Neural progenitor cell (in vitro differentiated cells): ENCODE data around the gene NEK6. TPM values are rescaled to one million over a fixed set of nuclear protein-coding genes. Genes with fewer than 3 reads are reported as not detected.

ENCODE experiments used
- DNase-seq: peaks from one replicate; pipeline ENCODE4 v3.0.0-alpha.2; 2016; ENCODE audit warnings: low spot score
- H2AFZ ChIP-seq: fragments of 200-600 bp; sonication (generic); replicated peaks from 2 replicates; pipeline ENCODE4 v1.6.1; 2016; ENCODE audit warnings: antibody characterized with exemption
- H3F3A ChIP-seq: fragments of 200-600 bp; sonication (generic); 2 replicates; pipeline ENCODE4 v1.6.1; 2016; ENCODE audit warnings: antibody characterized with exemption, low read depth
- H3K27ac ChIP-seq: fragments of 200-600 bp; sonication (generic); 2 replicates; pipeline ENCODE4 v1.5.1; 2016; ENCODE audit warnings: mild to moderate bottlenecking
- H3K27me3 ChIP-seq: fragments of 200-600 bp; sonication (generic); 2 replicates; pipeline ENCODE4 v1.6.1; 2016; ENCODE audit warnings: mild to moderate bottlenecking, moderate library complexity
- H3K36me3 ChIP-seq: fragments of 200-600 bp; sonication (generic); 2 replicates; pipeline ENCODE4 v1.5.1; 2016
- H3K4me1 ChIP-seq: fragments of 200-600 bp; sonication (generic); 2 replicates; pipeline ENCODE4 v1.6.1; 2016; ENCODE audit warnings: mixed run types
- H3K4me2 ChIP-seq: fragments of 200-600 bp; sonication (generic); 2 replicates; pipeline ENCODE4 v1.6.1; 2016
- H3K4me3 ChIP-seq: fragments of 200-600 bp; sonication (generic); 2 replicates; pipeline ENCODE4 v1.5.1; 2016
- H3K79me2 ChIP-seq: fragments of 200-600 bp; sonication (generic); 2 replicates; pipeline ENCODE4 v1.6.1; 2016; ENCODE audit warnings: low read depth
- H3K9ac ChIP-seq: fragments of 200-600 bp; sonication (generic); 2 replicates; pipeline ENCODE4 v1.6.1; 2016
- H3K9me3 ChIP-seq: fragments of 200-600 bp; sonication (generic); 2 replicates; pipeline ENCODE4 v1.5.1; 2016; ENCODE audit warnings: low read depth
- H4K20me1 ChIP-seq: fragments of 200-600 bp; sonication (generic); 2 replicates; pipeline ENCODE4 v1.6.1; 2016; ENCODE audit warnings: low read depth
- H3K27ac Mint-ChIP-seq: 3 replicates; pipeline ENCODE4 v1.8.0; 2021; ENCODE audit warnings: mixed read lengths
- H3K27me3 Mint-ChIP-seq: 2 replicates; pipeline ENCODE4 v1.8.0; 2022; ENCODE audit warnings: low read depth, mild to moderate bottlenecking, inconsistent platforms, moderate library complexity, mixed read lengths; ENCODE audit not compliant: insufficient read depth
- H3K36me3 Mint-ChIP-seq: 3 replicates; pipeline ENCODE4 v1.8.0; 2021; ENCODE audit warnings: mixed read lengths
- H3K4me1 Mint-ChIP-seq: 3 replicates; pipeline ENCODE4 v1.8.0; 2021; ENCODE audit warnings: mixed read lengths
- H3K4me3 Mint-ChIP-seq: 3 replicates; pipeline ENCODE4 v1.8.0; 2021; ENCODE audit warnings: mild to moderate bottlenecking, moderate library complexity, mixed read lengths
- H3K9me3 Mint-ChIP-seq: 3 replicates; pipeline ENCODE4 v1.8.0; 2020; ENCODE audit warnings: mixed read lengths
- EZH2 ChIP-seq: fragments of 200-600 bp; sonication (generic); IDR thresholded peaks from 2 replicates; pipeline ENCODE4 v1.6.1; 2017; ENCODE audit warnings: antibody characterized with exemption, mild to moderate bottlenecking, moderate library complexity
- EZH2phosphoT487 ChIP-seq: fragments of 200-600 bp; sonication (generic); IDR thresholded peaks from 2 replicates; pipeline ENCODE4 v1.6.1; 2017; ENCODE audit warnings: antibody characterized with exemption
- total RNA-seq: library from RNA; depleted of rRNA; stranded (reverse); fragments of >200 nt; gene quantifications from 2 replicates; pipeline ENCODE4 v1.2.3, GENCODE V29; 2015; ENCODE audit warnings: low replicate concordance
- TF ChIP-seq, protein P1 (sequence below): fragments of 200-600 bp; sonication (generic); IDR thresholded peaks from 2 replicates; pipeline ENCODE4 v1.5.1; 2017; ENCODE audit warnings: antibody characterized with exemption, mild to moderate bottlenecking

NEK6 gene
- total RNA-seq, 1 donor from 2014 or later = 18.5 TPM

DNA sequence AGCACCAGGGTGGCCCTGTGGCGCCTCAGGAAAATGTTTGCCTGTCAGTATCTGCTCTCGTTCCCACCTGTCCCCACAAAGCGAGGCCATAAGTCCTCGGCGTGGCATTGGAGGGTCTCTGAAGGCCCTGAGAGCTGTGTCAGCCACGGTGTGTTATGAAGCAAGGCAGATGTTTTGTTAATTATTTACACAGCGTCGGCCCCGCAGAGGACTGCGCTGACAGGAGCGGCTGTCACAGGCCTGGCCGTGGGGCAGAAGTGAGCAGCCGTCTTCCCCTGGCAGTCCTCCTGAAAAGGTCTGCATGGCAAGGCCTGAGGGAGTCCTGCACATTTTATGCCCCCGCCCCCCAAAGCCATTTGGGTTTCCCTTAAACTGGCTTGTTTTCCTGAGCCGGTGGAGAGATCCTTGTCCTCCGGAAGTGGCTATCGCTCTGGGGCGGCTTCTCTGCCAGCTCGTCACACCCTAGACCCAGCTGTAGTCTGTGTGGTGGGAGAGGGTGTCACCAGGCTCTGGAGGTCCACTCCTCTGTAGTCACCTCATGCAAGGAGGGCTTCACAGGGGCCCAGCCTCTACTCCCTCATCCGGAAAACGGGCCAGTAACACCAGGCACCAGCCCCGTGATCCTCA, 6.2 kb downstream of the NEK6 start:
- Histone ChIP-seq H2AFZ (no peak overlapping the region), H3K4me2 (no peak overlapping the region), H3K36me3 (no peaks in the 10 kb centered on the region), H3K9ac (peak overlapping the region; percentile 12), H3K4me1 (peaks cover 27% of the 10 kb centered on the region), H3K27ac (no peak overlapping the region), H3K79me2 (peaks cover 42% of the 10 kb centered on the region), H3K4me3 (no peak overlapping the region), H3K9me3 (no peaks in the 10 kb centered on the region), H3F3A (peaks cover 26% of the 10 kb centered on the region), H3K27me3 (no peaks in the 10 kb centered on the region), H4K20me1 (peaks cover 59% of the 10 kb centered on the region)
- peaks cover 69% of the 10 kb centered on the region for H3K4me1 Mint-ChIP-seq
- no peaks in the 10 kb centered on the region for H3K36me3 Mint-ChIP-seq
- DNase-seq = no peak
- H3K27me3 Mint-ChIP-seq = no peaks in the 10 kb centered on the region
- H3K9me3 Mint-ChIP-seq = no peaks in the 10 kb centered on the region
- TF ChIP-seq EZH2 = no peak
- no peak for TF ChIP-seq EZH2phosphoT487
- TF ChIP-seq, protein P1, sequence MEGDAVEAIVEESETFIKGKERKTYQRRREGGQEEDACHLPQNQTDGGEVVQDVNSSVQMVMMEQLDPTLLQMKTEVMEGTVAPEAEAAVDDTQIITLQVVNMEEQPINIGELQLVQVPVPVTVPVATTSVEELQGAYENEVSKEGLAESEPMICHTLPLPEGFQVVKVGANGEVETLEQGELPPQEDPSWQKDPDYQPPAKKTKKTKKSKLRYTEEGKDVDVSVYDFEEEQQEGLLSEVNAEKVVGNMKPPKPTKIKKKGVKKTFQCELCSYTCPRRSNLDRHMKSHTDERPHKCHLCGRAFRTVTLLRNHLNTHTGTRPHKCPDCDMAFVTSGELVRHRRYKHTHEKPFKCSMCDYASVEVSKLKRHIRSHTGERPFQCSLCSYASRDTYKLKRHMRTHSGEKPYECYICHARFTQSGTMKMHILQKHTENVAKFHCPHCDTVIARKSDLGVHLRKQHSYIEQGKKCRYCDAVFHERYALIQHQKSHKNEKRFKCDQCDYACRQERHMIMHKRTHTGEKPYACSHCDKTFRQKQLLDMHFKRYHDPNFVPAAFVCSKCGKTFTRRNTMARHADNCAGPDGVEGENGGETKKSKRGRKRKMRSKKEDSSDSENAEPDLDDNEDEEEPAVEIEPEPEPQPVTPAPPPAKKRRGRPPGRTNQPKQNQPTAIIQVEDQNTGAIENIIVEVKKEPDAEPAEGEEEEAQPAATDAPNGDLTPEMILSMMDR = no peak
- no peak overlapping the region for H3K4me3 Mint-ChIP-seq
- no peak overlapping the region for H3K27ac Mint-ChIP-seq

DNA sequence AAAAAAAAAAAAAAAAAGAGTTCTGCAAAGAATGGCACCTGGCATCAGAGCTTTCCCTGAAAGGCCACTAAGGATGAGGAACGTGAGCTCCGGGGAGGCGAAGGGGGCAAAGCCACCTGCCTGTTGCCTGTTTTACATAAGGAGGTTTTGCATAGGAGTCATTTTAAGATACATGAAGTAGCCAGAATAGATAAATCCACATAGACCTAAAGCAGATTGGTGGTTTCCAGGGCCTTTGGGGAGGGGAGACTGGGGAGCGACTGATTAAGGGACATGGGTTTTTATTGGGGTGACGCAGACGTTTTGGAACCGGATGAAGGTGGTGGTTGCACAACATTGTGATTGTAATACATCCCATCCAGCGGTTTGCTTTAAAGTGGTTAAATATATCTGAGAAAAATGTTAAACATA, 7.1 kb downstream of the NEK6 start:
- H3K27ac Mint-ChIP-seq = no peak overlapping the region

DNA sequence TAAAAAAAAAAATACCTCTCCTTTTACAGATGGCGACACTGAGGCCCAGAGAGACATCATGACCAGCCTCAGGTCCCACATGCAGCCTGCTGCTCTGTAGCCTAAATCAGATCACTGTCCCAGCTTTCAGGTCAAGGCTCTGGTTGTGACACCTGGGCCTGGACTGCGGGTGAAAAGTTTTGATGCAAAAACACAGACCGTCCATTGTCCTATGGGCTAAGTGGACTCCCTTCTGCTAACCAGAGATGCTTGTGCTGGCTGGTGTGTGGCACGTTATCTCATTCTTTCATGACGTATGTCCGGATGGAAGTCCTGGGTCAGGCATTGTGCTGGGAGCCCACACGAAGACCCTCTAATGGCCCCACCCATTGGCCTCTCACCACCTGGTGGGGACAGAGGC, 7.8 kb downstream of the NEK6 start:
- no peak overlapping the region for H3K4me2 ChIP-seq
- H3K4me1 ChIP-seq = peaks cover 23% of the 10 kb centered on the region
- H3K9ac ChIP-seq = no peak overlapping the region
- H3F3A ChIP-seq = peaks cover 19% of the 10 kb centered on the region
- H3K79me2 ChIP-seq = peaks cover 38% of the 10 kb centered on the region
- Mint-ChIP-seq H3K9me3 (no peaks in the 10 kb centered on the region), H3K27ac (no peak overlapping the region), H3K4me3 (no peak overlapping the region), H3K27me3 (no peaks in the 10 kb centered on the region), H3K36me3 (no peaks in the 10 kb centered on the region), H3K4me1 (peaks cover 62% of the 10 kb centered on the region)
- no peak for DNase-seq
- H3K36me3 ChIP-seq = no peaks in the 10 kb centered on the region
- H3K27me3 ChIP-seq = no peaks in the 10 kb centered on the region
- H2AFZ ChIP-seq = no peak overlapping the region
- H3K27ac ChIP-seq = no peak overlapping the region
- TF ChIP-seq, protein P1 = no peak
- TF ChIP-seq EZH2phosphoT487 = no peak
- no peak for TF ChIP-seq EZH2
- H3K4me3 ChIP-seq = no peak overlapping the region
- no peaks in the 10 kb centered on the region for H3K9me3 ChIP-seq
- peaks cover 74% of the 10 kb centered on the region for H4K20me1 ChIP-seq

More for the DNA sequence above, 7.1 kb downstream of the NEK6 start:
- Histone ChIP-seq H2AFZ (no peak overlapping the region), H3K36me3 (no peaks in the 10 kb centered on the region), H3K4me3 (no peak overlapping the region), H3K9ac (no peak overlapping the region), H3K4me1 (peaks cover 18% of the 10 kb centered on the region), H3F3A (peaks cover 19% of the 10 kb centered on the region), H4K20me1 (peaks cover 69% of the 10 kb centered on the region), H3K9me3 (no peaks in the 10 kb centered on the region), H3K4me2 (no peak overlapping the region), H3K27me3 (no peaks in the 10 kb centered on the region), H3K79me2 (peaks cover 45% of the 10 kb centered on the region), H3K27ac (no peak overlapping the region)
- no peak for DNase-seq
- Mint-ChIP-seq H3K4me3 (no peak overlapping the region), H3K27me3 (no peaks in the 10 kb centered on the region), H3K4me1 (peaks cover 60% of the 10 kb centered on the region), H3K36me3 (no peaks in the 10 kb centered on the region), H3K9me3 (no peaks in the 10 kb centered on the region)
- TF ChIP-seq EZH2 (no peak), EZH2phosphoT487 (no peak)
- TF ChIP-seq, protein P1 = no peak
